Loucy (cell line): ENCODE measurements around the gene CNOT6.

Experiments
- EZH2phosphoT487 ChIP-seq: fragments of 200-600 bp; IDR thresholded peaks from 2 replicates; pipeline ENCODE4 v1.6.1; 2018; ENCODE audit warnings: antibody characterized with exemption, mild to moderate bottlenecking, moderate library complexity, borderline replicate concordance
- TF ChIP-seq, protein P1 (sequence below): fragments of 200-600 bp; sonication (generic); conservative IDR thresholded peaks from 2 replicates; pipeline ENCODE4 v1.5.1; 2014; ENCODE audit warnings: mild to moderate bottlenecking, antibody characterized with exemption, low read length

GRCh38 chr5:180613188-180613813 is 119.1 kb downstream of the CNOT6 start:
- TF ChIP-seq, protein P1, sequence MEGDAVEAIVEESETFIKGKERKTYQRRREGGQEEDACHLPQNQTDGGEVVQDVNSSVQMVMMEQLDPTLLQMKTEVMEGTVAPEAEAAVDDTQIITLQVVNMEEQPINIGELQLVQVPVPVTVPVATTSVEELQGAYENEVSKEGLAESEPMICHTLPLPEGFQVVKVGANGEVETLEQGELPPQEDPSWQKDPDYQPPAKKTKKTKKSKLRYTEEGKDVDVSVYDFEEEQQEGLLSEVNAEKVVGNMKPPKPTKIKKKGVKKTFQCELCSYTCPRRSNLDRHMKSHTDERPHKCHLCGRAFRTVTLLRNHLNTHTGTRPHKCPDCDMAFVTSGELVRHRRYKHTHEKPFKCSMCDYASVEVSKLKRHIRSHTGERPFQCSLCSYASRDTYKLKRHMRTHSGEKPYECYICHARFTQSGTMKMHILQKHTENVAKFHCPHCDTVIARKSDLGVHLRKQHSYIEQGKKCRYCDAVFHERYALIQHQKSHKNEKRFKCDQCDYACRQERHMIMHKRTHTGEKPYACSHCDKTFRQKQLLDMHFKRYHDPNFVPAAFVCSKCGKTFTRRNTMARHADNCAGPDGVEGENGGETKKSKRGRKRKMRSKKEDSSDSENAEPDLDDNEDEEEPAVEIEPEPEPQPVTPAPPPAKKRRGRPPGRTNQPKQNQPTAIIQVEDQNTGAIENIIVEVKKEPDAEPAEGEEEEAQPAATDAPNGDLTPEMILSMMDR, result no peak
- TF ChIP-seq EZH2phosphoT487, result no peak
